ENCODE data around the gene PCSK5. TPM values are rescaled to one million over a fixed set of nuclear protein-coding genes. Genes with fewer than 3 reads are reported as not detected.

PCSK5 gene
- total RNA-seq, 1 experiment from 2014 or later: 7.5 TPM

- H3K79me2 ChIP-seq (ENCODE audit: insufficient read depth, low read length): no peaks in the 10 kb centered on the region
- no peaks in the 10 kb centered on the region for H3K79me1 ChIP-seq (ENCODE audit: insufficient read depth, low read depth, low read length, poor library complexity, severe bottlenecking)
- no peak for TF ChIP-seq CTCF (conservative IDR thresholded peaks at IDR 0.05)
- Mint-ChIP-seq H3K4me1 (peaks cover 26 to 33% of the 10 kb centered on the region in 2 experiments), H3K9me3 (no peaks in the 10 kb centered on the region), H3K4me3 (no peak overlapping the region), H3K27ac (no peak overlapping the region; a peak in 1 of 7 replicates), H3K36me3 (ENCODE audit: insufficient read depth in 1 of 3, low read depth in 3 of 3) (no peaks in the 10 kb centered on the region; a peak in 1 of 7 replicates), H3K27me3 (ENCODE audit: low read depth) (no peaks in the 10 kb centered on the region; the same call in 1 of the 2 replicates)
- H4K5ac ChIP-seq (ENCODE audit: insufficient read length, low read depth, low read length): no peak overlapping the region
- H3K4me2 ChIP-seq (ENCODE audit: insufficient read depth, insufficient read length, low read length): no peak overlapping the region
- H4K20me1 ChIP-seq (ENCODE audit: control insufficient read depth, insufficient read depth, insufficient read length): no peaks in the 10 kb centered on the region
- no peak overlapping the region for H2BK12ac ChIP-seq (ENCODE audit: insufficient read length, low read depth, low read length)
- H3K23ac ChIP-seq (ENCODE audit: insufficient read length, low read depth, low read length): no peak overlapping the region
- H2AK5ac ChIP-seq (ENCODE audit: insufficient read length, low read length): no peak overlapping the region
- no CpG with 5 or more reads among the region's 4 CpGs for WGBS (ENCODE audit: extremely low coverage, insufficient read length, low lambda C conversion rate)
- no peak overlapping the region for H3T11ph ChIP-seq (ENCODE audit: low read length)
- H3K27ac ChIP-seq (ENCODE audit: insufficient read length, low read depth, low read length): no peak overlapping the region
- no peak overlapping the region for H4K8ac ChIP-seq (replicated peaks; ENCODE audit: insufficient read length, low read depth, low read length)
- H3K27me3 ChIP-seq (ENCODE audit: insufficient read depth, low read length): no peaks in the 10 kb centered on the region
- no peak overlapping the region for H3K14ac ChIP-seq (ENCODE audit: insufficient read depth, low read length)
- H2BK5ac ChIP-seq (ENCODE audit: insufficient read length, low read length): no peak overlapping the region
- H2BK120ac ChIP-seq (ENCODE audit: low read depth, low read length, poor library complexity, severe bottlenecking): no peak overlapping the region
- H2BK15ac ChIP-seq (ENCODE audit: low read depth, low read length): no peak overlapping the region
- no peak for DNase-seq
- no peaks in the 10 kb centered on the region for H3K23me2 ChIP-seq (ENCODE audit: insufficient read length, low read depth, low read length, poor library complexity, severe bottlenecking)
- no peak overlapping the region for H4K91ac ChIP-seq (ENCODE audit: insufficient read length, low read depth, low read length)
- H3K56ac ChIP-seq (ENCODE audit: insufficient read length, low read depth, low read length): no peak overlapping the region
- H3K9me3 ChIP-seq (ENCODE audit: control insufficient read depth, low read depth, low read length): no peaks in the 10 kb centered on the region
- H3K4me1 ChIP-seq (ENCODE audit: insufficient read depth, low read length): no peaks in the 10 kb centered on the region
- no peak overlapping the region for H2BK20ac ChIP-seq (ENCODE audit: low read depth, low read length, poor library complexity, severe bottlenecking)
- H3K9ac ChIP-seq (ENCODE audit: extremely low read depth, insufficient read length, low read length): no peak overlapping the region
- no peak overlapping the region for H3K18ac ChIP-seq (ENCODE audit: insufficient read length, low read depth, low read length)
- no peak overlapping the region for H3K4ac ChIP-seq (ENCODE audit: low read depth, low read length)
- no peak overlapping the region for H2AFZ ChIP-seq (ENCODE audit: low read length)
Observed at GRCh38 chr9:76373173-76373783, 482.8 kb downstream of the PCSK5 start.

Data from H9 (cell line).